ENCODE measurements around the gene CEMIP. TPM values are rescaled to one million over a fixed set of nuclear protein-coding genes. Genes with fewer than 3 reads are reported as not detected.

Gene CEMIP
- total RNA-seq, 3 donors from 2014 or later: under 0.01 to 0.66 (median 0.59) TPM

DNA sequence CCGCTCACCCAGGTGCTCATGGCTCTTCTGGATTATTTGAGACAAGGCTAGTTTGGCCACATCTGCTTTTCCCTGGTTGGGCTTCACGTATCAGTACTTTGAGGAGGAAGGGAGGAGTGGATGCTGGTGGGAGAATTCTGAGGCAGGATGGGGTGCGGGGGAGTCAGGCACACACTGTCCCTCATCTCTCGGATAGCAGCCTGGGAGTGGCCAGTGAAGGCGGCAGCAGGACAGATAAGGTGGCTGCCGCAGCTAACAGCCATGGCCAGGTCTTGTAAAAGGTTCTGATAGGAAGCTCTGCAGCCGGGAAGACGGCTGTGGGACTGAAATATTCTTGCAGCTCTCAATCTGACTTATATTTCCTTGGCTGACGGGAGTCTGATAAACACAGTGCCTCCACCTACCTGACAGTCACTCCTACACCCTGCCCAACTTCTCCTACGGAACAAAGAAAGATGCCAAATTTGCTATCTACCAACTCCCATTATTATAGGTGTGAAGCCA lies 123.2 kb downstream of the CEMIP start:
- no peak for TF ChIP-seq POLR2AphosphoS5 (IDR thresholded peaks at IDR 0.05)
- no peak for TF ChIP-seq POLR2A (IDR thresholded peaks at IDR 0.05)
- DNase-seq (ENCODE audit: low spot score in 2 of 2): no peak
- Histone ChIP-seq H3K27ac (no peak overlapping the region), H3K4me1 (no peaks in the 10 kb centered on the region), H3K4me3 (no peak overlapping the region), H3K27me3 (no peaks in the 10 kb centered on the region), H3K9me3 (no peaks in the 10 kb centered on the region), H3K36me3 (no peaks in the 10 kb centered on the region)
- intact Hi-C loops (cut with DNase I; ENCODE audit: low total_unique reads): no loop called here

DNA sequence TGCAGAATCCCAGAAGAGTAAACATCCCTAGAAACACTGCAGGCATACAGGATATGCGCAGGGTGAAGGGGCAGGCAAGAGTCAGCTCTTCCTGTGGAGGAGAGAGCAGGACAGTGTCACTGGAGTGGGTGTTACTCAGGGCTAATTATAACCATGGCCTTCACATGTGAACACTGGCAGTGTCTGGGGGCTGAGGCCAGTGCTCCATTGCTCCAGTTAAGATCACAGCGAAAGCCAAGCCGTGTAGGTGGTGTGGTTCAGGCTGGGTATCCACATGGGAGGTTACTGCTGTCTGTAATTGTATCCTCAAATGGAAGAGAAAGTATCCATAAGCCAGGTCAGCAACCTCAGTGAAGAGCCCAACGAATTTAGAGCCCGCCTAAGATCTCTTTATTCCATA lies 125.8 kb downstream of the CEMIP start:
- no peak overlapping the region for H3K27ac ChIP-seq
- H3K4me1 ChIP-seq: no peaks in the 10 kb centered on the region
- H3K9me3 ChIP-seq: peaks cover 0 to 7% of the 10 kb centered on the region in 2 donors
- no peak for TF ChIP-seq POLR2A (IDR thresholded peaks at IDR 0.05)
- TF ChIP-seq, protein P1, sequence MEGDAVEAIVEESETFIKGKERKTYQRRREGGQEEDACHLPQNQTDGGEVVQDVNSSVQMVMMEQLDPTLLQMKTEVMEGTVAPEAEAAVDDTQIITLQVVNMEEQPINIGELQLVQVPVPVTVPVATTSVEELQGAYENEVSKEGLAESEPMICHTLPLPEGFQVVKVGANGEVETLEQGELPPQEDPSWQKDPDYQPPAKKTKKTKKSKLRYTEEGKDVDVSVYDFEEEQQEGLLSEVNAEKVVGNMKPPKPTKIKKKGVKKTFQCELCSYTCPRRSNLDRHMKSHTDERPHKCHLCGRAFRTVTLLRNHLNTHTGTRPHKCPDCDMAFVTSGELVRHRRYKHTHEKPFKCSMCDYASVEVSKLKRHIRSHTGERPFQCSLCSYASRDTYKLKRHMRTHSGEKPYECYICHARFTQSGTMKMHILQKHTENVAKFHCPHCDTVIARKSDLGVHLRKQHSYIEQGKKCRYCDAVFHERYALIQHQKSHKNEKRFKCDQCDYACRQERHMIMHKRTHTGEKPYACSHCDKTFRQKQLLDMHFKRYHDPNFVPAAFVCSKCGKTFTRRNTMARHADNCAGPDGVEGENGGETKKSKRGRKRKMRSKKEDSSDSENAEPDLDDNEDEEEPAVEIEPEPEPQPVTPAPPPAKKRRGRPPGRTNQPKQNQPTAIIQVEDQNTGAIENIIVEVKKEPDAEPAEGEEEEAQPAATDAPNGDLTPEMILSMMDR (IDR thresholded peaks at IDR 0.05): no peak
- no peak for TF ChIP-seq POLR2AphosphoS5 (IDR thresholded peaks at IDR 0.05)
- DNase-seq (ENCODE audit: low spot score in 2 of 2): no peak
- H3K4me3 ChIP-seq: no peak overlapping the region
- peaks cover 4% of the 10 kb centered on the region for H3K36me3 ChIP-seq
- intact Hi-C loops (cut with DNase I; ENCODE audit: low total_unique reads): no loop called here
- H3K27me3 ChIP-seq: no peaks in the 10 kb centered on the region

DNA sequence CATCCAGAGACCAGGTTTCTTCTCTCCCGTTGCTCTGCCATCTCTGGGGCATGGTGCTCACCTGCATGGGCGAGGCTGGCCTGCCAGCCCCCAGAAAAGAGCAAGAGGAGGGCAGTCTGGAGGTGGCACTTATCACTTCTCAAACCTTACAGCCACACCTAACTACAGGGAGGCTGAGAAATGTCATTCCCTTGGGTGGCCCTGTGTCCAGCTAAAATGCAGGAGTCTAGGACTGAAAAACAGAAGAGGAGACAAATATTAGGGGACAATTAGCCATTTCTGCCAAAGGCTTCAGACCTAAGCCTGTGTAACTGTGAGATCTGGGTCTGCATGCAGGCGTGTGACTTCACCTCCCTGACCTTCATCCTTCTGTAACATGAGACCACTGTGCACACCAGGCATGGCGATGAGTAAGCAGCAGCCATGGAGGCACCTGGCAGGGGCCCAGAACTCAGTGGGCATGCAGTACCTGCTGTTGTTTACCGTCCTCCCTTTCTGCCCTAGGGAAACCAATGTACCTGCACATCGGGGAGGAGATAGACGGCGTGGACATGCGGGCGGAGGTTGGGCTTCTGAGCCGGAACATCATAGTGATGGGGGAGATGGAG lies 127.1 kb downstream of the CEMIP start:
- H3K4me3 ChIP-seq: no peak overlapping the region
- peaks cover 0 to 7% of the 10 kb centered on the region in 2 donors for H3K9me3 ChIP-seq
- no peaks in the 10 kb centered on the region for H3K4me1 ChIP-seq
- TF ChIP-seq, protein P1 (IDR thresholded peaks at IDR 0.05): no peak
- TF ChIP-seq POLR2AphosphoS5 (IDR thresholded peaks at IDR 0.05) (no peak), POLR2A (IDR thresholded peaks at IDR 0.05) (no peak)
- H3K27ac ChIP-seq: no peak overlapping the region
- H3K27me3 ChIP-seq: no peaks in the 10 kb centered on the region
- DNase-seq (ENCODE audit: low spot score in 2 of 2): peak in 1 of 2 donors; percentile 68
- H3K36me3 ChIP-seq: peaks cover 4% of the 10 kb centered on the region
- intact Hi-C loops (cut with DNase I; ENCODE audit: low total_unique reads): no loop called here

DNA sequence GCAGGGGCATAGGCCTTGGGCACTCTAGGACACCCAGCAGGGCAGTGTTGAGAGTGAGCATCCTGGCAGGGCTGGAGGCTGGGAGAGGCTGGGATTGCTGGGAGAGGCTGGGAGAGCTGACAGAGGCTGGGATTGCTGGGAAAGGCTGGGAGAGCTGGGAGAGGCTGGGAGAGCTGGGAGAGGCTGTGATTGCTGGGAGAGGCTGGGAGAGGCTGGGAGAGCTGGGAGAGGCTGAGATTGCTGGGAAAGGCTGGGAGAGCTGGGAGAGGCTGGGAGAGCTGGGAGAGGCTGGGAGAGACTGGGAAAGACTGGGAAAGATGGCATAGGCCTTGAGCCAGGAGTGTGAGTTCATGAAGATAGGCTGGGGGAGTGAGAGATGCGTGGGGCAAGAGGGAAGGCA lies 132.7 kb downstream of the CEMIP start:
- TF ChIP-seq POLR2AphosphoS5 (IDR thresholded peaks at IDR 0.05) (no peak), POLR2A (IDR thresholded peaks at IDR 0.05) (no peak)
- TF ChIP-seq, protein P1 (IDR thresholded peaks at IDR 0.05): no peak
- H3K4me1 ChIP-seq: no peaks in the 10 kb centered on the region
- no peaks in the 10 kb centered on the region for H3K27me3 ChIP-seq
- peaks cover 4% of the 10 kb centered on the region for H3K36me3 ChIP-seq
- H3K27ac ChIP-seq: no peak overlapping the region
- DNase-seq (ENCODE audit: low spot score in 2 of 2): no peak
- intact Hi-C loops (cut with DNase I; ENCODE audit: low total_unique reads): no loop called here
- no peak overlapping the region for H3K4me3 ChIP-seq
- H3K9me3 ChIP-seq: peaks cover 0 to 7% of the 10 kb centered on the region in 2 donors

DNA sequence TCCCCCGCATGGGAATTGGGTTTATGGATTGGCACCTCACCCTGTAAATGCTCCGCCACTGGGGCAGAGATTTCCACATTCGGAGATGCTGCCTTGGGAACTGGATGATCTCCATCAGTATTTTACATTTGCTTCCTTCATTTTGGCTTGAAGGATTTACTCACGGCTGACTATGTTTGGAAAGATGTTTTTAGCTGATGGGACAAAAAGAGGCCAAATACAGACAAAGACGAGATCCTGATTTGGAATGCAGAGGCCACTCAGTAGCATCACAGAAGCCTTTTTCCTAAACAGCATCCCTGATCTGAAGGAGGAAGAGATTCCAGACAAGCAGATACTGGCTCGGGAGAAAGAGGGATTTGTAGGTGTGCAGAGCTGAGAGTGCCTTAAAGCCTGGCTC lies 133.5 kb downstream of the CEMIP start:
- Histone ChIP-seq H3K27ac (no peak overlapping the region), H3K9me3 (peaks cover 0 to 7% of the 10 kb centered on the region in 2 donors), H3K36me3 (peaks cover 4% of the 10 kb centered on the region), H3K4me1 (no peaks in the 10 kb centered on the region), H3K4me3 (no peak overlapping the region), H3K27me3 (no peaks in the 10 kb centered on the region)
- TF ChIP-seq, protein P1 (IDR thresholded peaks at IDR 0.05): no peak
- TF ChIP-seq POLR2A (IDR thresholded peaks at IDR 0.05): no peak
- TF ChIP-seq POLR2AphosphoS5 (IDR thresholded peaks at IDR 0.05): no peak
- intact Hi-C loops (cut with DNase I; ENCODE audit: low total_unique reads): no loop called here
- no peak for DNase-seq (ENCODE audit: low spot score in 2 of 2)

All from breast epithelium (tissue), 4 donors.